NCI-H446 (cell line): Measurements from ENCODE around the gene SLC25A21.

Experiments used
- DNase-seq, 2 experiments: peaks; one replicate each; lab custom pipeline; 2025; lab: John Stamatoyannopoulos, UW

Gene SLC25A21

GRCh38 chr14:37143475-37143874, 28.9 kb downstream of the SLC25A21 start:
- DNase-seq, result no peak

GRCh38 chr14:37142835-37143401, 29.5 kb downstream of the SLC25A21 start:
- no peak for DNase-seq

GRCh38 chr14:37140176-37140575, 32.2 kb downstream of the SLC25A21 start:
- no peak for DNase-seq

GRCh38 chr14:37139710-37140109, 32.7 kb downstream of the SLC25A21 start:
- no peak for DNase-seq

- DNase-seq, result no peak
These were observed 33.5 kb downstream of the SLC25A21 start for GRCh38 chr14:37138898-37139297.

GRCh38 chr14:37133284-37133913, 39.0 kb downstream of the SLC25A21 start:
- DNase-seq, result no peak

- no peak for DNase-seq
These were observed 41.2 kb downstream of the SLC25A21 start for GRCh38 chr14:37131205-37131604.

GRCh38 chr14:37129047-37129446, 43.4 kb downstream of the SLC25A21 start:
- DNase-seq, result no peak

GRCh38 chr14:37124614-37125013, 47.8 kb downstream of the SLC25A21 start:
- DNase-seq, result peak in 1 of 2 experiments; percentile 18

GRCh38 chr14:37122919-37123639, 49.3 kb downstream of the SLC25A21 start:
- DNase-seq, result no peak

- DNase-seq, result no peak
These were observed 50.1 kb downstream of the SLC25A21 start for GRCh38 chr14:37122288-37122687.

GRCh38 chr14:37118673-37119366, 53.6 kb downstream of the SLC25A21 start:
- DNase-seq, result no peak

GRCh38 chr14:37116933-37117849, 55.2 kb downstream of the SLC25A21 start:
- DNase-seq, result peak in 1 of 2 experiments; percentile 38

GRCh38 chr14:37115406-37115805, 57.0 kb downstream of the SLC25A21 start:
- no peak for DNase-seq

GRCh38 chr14:37114559-37114958, 57.8 kb downstream of the SLC25A21 start:
- DNase-seq, result no peak

- no peak for DNase-seq
These were observed 58.4 kb downstream of the SLC25A21 start for GRCh38 chr14:37114002-37114401.

GRCh38 chr14:37098132-37098531, 74.3 kb downstream of the SLC25A21 start:
- DNase-seq, result no peak

- DNase-seq, result no peak
These were observed 77.9 kb downstream of the SLC25A21 start for GRCh38 chr14:37094502-37094901.

- no peak for DNase-seq
These were observed 79.0 kb downstream of the SLC25A21 start for GRCh38 chr14:37093364-37093763.

- no peak for DNase-seq
These were observed 80.8 kb downstream of the SLC25A21 start for GRCh38 chr14:37091651-37092050.

GRCh38 chr14:37090026-37090425, 82.4 kb downstream of the SLC25A21 start:
- no peak for DNase-seq

- no peak for DNase-seq
These were observed 83.0 kb downstream of the SLC25A21 start for GRCh38 chr14:37089410-37089809.
